Liver (tissue), 3 donors: Measurements from ENCODE around the gene PGA5.

Source experiments
- FOXA1 ChIP-seq: IDR thresholded peaks from 2 replicates; pipeline ENCODE4 v1.6.1; 2016; ENCODE audit warnings: antibody characterized with exemption
- JUND ChIP-seq, 2 donors: IDR thresholded peaks; 2 replicates each; pipeline ENCODE4 v1.6.1; 2016; ENCODE audit warnings: antibody characterized with exemption in 2 of 2
- YY1 ChIP-seq: IDR thresholded peaks from 2 replicates; pipeline ENCODE4 v1.6.1; 2016; ENCODE audit warnings: antibody characterized with exemption, mild to moderate bottlenecking
- TF ChIP-seq, protein P1 (sequence below): fragments of 150-350 bp; IDR thresholded peaks from 2 replicates; pipeline ENCODE4 v1.5.1; 2017; ENCODE audit warnings: improper control_type of control experiment, low read depth, low read length; ENCODE audit not compliant: missing input control
- TF ChIP-seq, protein P2 (sequence below): IDR thresholded peaks from 2 replicates; pipeline ENCODE4 v1.6.1; 2016; ENCODE audit warnings: antibody characterized with exemption
- donor health status: healthy.
- donor health status: healthy.

DNA sequence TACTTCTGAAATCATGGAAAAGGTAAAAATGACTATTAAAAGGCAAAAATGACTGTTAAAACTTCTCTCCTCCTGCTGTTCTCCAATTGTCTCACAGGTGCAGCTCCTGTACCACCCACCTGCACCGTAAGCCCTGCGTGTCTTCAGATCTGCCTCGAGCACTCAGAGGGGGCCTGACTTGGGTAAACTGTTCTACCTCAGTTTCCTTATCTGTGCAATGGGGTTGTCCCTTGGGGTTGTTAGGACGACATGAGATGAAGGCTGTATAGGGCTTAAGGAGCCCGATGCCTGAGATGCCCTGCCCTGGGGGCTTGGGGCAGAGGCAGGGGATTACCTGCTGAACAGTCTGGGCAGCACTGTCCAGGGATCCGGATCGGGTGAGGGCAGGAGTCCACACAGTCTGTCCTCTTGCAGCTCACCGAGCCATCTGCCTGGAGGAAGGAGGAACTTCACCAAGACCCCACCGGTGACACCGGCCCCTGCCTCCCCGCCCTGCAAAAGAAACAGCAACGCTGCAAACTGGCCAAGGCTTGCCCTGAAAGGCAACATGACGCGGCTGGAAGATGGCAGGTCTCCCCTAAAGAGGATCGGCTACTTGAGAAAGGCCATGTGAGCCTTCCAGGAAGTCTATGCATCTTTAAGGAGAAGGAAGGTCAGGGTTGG, 27.7 kb downstream of the PGA5 start:
- TF ChIP-seq YY1, result no peak
- TF ChIP-seq, protein P1, sequence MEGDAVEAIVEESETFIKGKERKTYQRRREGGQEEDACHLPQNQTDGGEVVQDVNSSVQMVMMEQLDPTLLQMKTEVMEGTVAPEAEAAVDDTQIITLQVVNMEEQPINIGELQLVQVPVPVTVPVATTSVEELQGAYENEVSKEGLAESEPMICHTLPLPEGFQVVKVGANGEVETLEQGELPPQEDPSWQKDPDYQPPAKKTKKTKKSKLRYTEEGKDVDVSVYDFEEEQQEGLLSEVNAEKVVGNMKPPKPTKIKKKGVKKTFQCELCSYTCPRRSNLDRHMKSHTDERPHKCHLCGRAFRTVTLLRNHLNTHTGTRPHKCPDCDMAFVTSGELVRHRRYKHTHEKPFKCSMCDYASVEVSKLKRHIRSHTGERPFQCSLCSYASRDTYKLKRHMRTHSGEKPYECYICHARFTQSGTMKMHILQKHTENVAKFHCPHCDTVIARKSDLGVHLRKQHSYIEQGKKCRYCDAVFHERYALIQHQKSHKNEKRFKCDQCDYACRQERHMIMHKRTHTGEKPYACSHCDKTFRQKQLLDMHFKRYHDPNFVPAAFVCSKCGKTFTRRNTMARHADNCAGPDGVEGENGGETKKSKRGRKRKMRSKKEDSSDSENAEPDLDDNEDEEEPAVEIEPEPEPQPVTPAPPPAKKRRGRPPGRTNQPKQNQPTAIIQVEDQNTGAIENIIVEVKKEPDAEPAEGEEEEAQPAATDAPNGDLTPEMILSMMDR, result no peak
- TF ChIP-seq JUND (IDR thresholded peaks at IDR 0.05), result no peak
- TF ChIP-seq, protein P2, sequence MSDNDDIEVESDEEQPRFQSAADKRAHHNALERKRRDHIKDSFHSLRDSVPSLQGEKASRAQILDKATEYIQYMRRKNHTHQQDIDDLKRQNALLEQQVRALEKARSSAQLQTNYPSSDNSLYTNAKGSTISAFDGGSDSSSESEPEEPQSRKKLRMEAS, result no peak
- TF ChIP-seq FOXA1, result no peak
